K562 (cell line): ENCODE results near the gene CTBS. TPM values are rescaled to one million over a fixed set of nuclear protein-coding genes. Genes with fewer than 3 reads are reported as not detected.

Experiments used
- GATA2 ChIP-seq: sonication (generic); formaldehyde crosslinking; IDR thresholded peaks from 2 replicates; pipeline ENCODE4 v1.4.0; 2020; ENCODE audit warnings: mild to moderate bottlenecking, missing genetic modification reagents
- MBD2 ChIP-seq: sonication (generic); IDR thresholded peaks from 2 replicates; pipeline ENCODE4 v1.6.1; 2016; ENCODE audit warnings: low read depth, borderline replicate concordance
- NEUROD1 ChIP-seq: fragments of 150-350 bp; IDR thresholded peaks from 2 replicates; pipeline ENCODE4 v1.6.1; 2014; ENCODE audit warnings: borderline replicate concordance, low read length, low read depth; ENCODE audit not compliant: partially characterized antibody
- NFIC ChIP-seq: fragments of 450-650 bp; IDR thresholded peaks from 2 replicates; pipeline ENCODE4 v1.6.1; 2017; ENCODE audit warnings: mild to moderate bottlenecking, inconsistent platforms
- NFRKB ChIP-seq: fragments of 450-650 bp; IDR thresholded peaks from 2 replicates; pipeline ENCODE4 v1.6.1; 2016; ENCODE audit warnings: low read depth
- RBM14 ChIP-seq: fragments of 200-400 bp; formaldehyde crosslinking; IDR thresholded peaks from 2 replicates; pipeline ENCODE4 v1.6.1; 2018; ENCODE audit warnings: low read depth, mild to moderate bottlenecking, low read length, moderate library complexity, borderline replicate concordance; ENCODE audit not compliant: insufficient read depth
- SMC3 ChIP-seq: conservative IDR thresholded peaks from 2 replicates; pipeline ENCODE4 v1.6.1; 2011; ENCODE audit warnings: low read depth, low read length, improper control_type of control experiment; ENCODE audit not compliant: insufficient read depth
- SNRNP70 ChIP-seq: fragments of 200-400 bp; formaldehyde crosslinking; optimal IDR thresholded peaks from 2 replicates; pipeline ENCODE3; 2017; ENCODE audit warnings: low read depth, low read length
- TSC22D4 ChIP-seq: fragments of 450-650 bp; IDR thresholded peaks from 2 replicates; pipeline ENCODE4 v1.6.1; 2016; ENCODE audit warnings: missing genetic modification characterization, missing biosample characterization, control low read depth
- U2AF2 ChIP-seq: fragments of 200-400 bp; formaldehyde crosslinking; optimal IDR thresholded peaks from 2 replicates; pipeline ENCODE3; 2017; ENCODE audit warnings: low read depth, mild to moderate bottlenecking, low read length
- ZNF408 ChIP-seq: fragments of 250-450 bp; sonication (Bioruptor Pico); IDR thresholded peaks from 2 replicates; pipeline ENCODE4 v1.4.0; 2020; ENCODE audit warnings: low read depth, mild to moderate bottlenecking, moderate library complexity
- ZNF584 ChIP-seq: fragments of 200-800 bp; sonication (Bioruptor generic); IDR thresholded peaks from 2 replicates; pipeline ENCODE4 v1.6.1; 2016; ENCODE audit warnings: low read depth, mild to moderate bottlenecking, missing genetic modification characterization, missing compliant biosample characterization
- ZNF830 ChIP-seq: fragments of 250-450 bp; sonication (Bioruptor Pico); IDR thresholded peaks from 2 replicates; pipeline ENCODE4 v1.5.0; 2021; ENCODE audit warnings: mild to moderate bottlenecking
- polyA plus RNA-seq, 8 experiments: library from polyadenylated mRNA; depleted of rRNA in 4 of 8; stranded (reverse) in 5 of 8; unstranded in 3 of 8; fragments of >200 nt; fragmentation: Nextera tagmentation in 2 of 8; fragmentation: Illumina TruSeq in 1 of 8; extraction: Ambion mirVana in 2 of 8; extraction: Trizol in 1 of 8; gene quantifications; 2 replicates each; pipeline versions ENCODE4 v1.2.1 to v1.2.3, GENCODE V29; 2011 to 2014; ENCODE audit warnings: inconsistent platforms in 1 of 8, missing spikeins in 1 of 8
- total RNA-seq, 7 experiments: library from RNA; depleted of rRNA in 6 of 7; stranded (reverse); fragments of >200 nt in 6 of 7; fragmentation: Illumina TruSeq in 2 of 7; extraction: Trizol in 2 of 7; gene quantifications; 2 replicates each; pipeline versions ENCODE4 v1.2.1 to v1.2.3, GENCODE V29; 2011 to 2021; ENCODE audit warnings: low replicate concordance in 1 of 7
- TF ChIP-seq, protein P1 (sequence below): fragments of 450-650 bp; IDR thresholded peaks from 2 replicates; pipeline ENCODE4 v1.6.1; 2016; ENCODE audit warnings: mild to moderate bottlenecking, moderate library complexity
- TF ChIP-seq, protein P2 (sequence below): fragments of 250-450 bp; sonication (Bioruptor Pico); IDR thresholded peaks from 2 replicates; pipeline ENCODE4 v1.4.0; 2020; ENCODE audit warnings: borderline replicate concordance

Gene CTBS
- total and polyA plus RNA-seq, 9 of the 15 experiments (the other 6 are each of a cell fraction or from before 2014, with no cell fraction given), result 3.0 to 19.8 (median 9.9) TPM

DNA sequence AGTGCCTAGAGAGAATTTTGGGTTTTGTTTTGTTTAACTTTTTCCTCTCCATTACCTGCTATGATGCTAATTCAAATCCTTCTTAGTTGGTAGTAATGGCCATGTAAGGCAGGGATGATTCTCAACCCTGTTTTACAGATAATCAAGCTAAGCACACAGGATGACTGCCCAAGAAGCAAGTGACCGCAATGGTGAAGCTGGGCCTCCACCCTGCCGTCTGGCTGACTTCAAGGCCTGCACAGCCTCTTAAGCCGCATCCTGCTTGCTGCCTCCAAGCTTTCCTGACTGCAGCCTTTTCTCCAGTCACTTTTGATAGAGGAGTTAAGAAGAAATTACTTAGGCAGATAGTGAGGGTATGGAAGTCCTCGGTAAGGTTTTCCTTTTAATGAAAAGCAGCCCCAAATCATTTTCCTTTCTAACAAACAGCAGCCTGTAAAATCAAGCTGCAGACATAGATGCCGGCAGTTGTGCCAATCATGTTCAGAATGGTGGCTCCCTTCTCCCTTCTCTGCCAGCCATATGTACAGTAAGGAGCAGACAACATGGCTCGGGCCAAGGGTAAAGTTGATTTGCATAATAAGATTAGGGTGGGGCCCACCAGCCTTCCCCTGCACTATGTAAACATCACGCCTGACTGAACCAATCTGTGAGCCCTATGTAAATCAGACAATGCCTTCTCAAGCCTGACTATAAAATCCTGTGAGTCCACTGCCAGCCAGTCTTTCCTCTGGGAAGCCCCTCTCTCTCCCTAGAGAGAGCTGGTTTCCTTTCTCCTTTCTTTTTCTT, 8.8 kb upstream of the CTBS start (continued):
- TF ChIP-seq SNRNP70, result no peak
- TF ChIP-seq MBD2, result no peak
- TF ChIP-seq ZNF830 (CRISPR knock-in tag), result no peak
- TF ChIP-seq, protein P1, sequence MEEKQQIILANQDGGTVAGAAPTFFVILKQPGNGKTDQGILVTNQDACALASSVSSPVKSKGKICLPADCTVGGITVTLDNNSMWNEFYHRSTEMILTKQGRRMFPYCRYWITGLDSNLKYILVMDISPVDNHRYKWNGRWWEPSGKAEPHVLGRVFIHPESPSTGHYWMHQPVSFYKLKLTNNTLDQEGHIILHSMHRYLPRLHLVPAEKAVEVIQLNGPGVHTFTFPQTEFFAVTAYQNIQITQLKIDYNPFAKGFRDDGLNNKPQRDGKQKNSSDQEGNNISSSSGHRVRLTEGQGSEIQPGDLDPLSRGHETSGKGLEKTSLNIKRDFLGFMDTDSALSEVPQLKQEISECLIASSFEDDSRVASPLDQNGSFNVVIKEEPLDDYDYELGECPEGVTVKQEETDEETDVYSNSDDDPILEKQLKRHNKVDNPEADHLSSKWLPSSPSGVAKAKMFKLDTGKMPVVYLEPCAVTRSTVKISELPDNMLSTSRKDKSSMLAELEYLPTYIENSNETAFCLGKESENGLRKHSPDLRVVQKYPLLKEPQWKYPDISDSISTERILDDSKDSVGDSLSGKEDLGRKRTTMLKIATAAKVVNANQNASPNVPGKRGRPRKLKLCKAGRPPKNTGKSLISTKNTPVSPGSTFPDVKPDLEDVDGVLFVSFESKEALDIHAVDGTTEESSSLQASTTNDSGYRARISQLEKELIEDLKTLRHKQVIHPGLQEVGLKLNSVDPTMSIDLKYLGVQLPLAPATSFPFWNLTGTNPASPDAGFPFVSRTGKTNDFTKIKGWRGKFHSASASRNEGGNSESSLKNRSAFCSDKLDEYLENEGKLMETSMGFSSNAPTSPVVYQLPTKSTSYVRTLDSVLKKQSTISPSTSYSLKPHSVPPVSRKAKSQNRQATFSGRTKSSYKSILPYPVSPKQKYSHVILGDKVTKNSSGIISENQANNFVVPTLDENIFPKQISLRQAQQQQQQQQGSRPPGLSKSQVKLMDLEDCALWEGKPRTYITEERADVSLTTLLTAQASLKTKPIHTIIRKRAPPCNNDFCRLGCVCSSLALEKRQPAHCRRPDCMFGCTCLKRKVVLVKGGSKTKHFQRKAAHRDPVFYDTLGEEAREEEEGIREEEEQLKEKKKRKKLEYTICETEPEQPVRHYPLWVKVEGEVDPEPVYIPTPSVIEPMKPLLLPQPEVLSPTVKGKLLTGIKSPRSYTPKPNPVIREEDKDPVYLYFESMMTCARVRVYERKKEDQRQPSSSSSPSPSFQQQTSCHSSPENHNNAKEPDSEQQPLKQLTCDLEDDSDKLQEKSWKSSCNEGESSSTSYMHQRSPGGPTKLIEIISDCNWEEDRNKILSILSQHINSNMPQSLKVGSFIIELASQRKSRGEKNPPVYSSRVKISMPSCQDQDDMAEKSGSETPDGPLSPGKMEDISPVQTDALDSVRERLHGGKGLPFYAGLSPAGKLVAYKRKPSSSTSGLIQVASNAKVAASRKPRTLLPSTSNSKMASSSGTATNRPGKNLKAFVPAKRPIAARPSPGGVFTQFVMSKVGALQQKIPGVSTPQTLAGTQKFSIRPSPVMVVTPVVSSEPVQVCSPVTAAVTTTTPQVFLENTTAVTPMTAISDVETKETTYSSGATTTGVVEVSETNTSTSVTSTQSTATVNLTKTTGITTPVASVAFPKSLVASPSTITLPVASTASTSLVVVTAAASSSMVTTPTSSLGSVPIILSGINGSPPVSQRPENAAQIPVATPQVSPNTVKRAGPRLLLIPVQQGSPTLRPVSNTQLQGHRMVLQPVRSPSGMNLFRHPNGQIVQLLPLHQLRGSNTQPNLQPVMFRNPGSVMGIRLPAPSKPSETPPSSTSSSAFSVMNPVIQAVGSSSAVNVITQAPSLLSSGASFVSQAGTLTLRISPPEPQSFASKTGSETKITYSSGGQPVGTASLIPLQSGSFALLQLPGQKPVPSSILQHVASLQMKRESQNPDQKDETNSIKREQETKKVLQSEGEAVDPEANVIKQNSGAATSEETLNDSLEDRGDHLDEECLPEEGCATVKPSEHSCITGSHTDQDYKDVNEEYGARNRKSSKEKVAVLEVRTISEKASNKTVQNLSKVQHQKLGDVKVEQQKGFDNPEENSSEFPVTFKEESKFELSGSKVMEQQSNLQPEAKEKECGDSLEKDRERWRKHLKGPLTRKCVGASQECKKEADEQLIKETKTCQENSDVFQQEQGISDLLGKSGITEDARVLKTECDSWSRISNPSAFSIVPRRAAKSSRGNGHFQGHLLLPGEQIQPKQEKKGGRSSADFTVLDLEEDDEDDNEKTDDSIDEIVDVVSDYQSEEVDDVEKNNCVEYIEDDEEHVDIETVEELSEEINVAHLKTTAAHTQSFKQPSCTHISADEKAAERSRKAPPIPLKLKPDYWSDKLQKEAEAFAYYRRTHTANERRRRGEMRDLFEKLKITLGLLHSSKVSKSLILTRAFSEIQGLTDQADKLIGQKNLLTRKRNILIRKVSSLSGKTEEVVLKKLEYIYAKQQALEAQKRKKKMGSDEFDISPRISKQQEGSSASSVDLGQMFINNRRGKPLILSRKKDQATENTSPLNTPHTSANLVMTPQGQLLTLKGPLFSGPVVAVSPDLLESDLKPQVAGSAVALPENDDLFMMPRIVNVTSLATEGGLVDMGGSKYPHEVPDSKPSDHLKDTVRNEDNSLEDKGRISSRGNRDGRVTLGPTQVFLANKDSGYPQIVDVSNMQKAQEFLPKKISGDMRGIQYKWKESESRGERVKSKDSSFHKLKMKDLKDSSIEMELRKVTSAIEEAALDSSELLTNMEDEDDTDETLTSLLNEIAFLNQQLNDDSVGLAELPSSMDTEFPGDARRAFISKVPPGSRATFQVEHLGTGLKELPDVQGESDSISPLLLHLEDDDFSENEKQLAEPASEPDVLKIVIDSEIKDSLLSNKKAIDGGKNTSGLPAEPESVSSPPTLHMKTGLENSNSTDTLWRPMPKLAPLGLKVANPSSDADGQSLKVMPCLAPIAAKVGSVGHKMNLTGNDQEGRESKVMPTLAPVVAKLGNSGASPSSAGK, result no peak
- peak; percentile 65; the same call in 1 of the 2 replicates for TF ChIP-seq ZNF584 (CRISPR knock-in tag)
- 0 out of 2 replicates have a peak, but pooled peaks have one; percentile 27 for TF ChIP-seq NFRKB
- TF ChIP-seq, protein P2, sequence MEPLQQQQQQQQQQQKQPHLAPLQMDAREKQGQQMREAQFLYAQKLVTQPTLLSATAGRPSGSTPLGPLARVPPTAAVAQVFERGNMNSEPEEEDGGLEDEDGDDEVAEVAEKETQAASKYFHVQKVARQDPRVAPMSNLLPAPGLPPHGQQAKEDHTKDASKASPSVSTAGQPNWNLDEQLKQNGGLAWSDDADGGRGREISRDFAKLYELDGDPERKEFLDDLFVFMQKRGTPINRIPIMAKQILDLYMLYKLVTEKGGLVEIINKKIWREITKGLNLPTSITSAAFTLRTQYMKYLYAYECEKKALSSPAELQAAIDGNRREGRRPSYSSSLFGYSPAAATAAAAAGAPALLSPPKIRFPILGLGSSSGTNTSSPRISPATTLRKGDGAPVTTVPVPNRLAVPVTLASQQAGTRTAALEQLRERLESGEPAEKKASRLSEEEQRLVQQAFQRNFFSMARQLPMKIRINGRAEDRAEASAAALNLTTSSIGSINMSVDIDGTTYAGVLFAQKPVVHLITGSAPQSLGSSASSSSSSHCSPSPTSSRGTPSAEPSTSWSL (CRISPR knock-in tag), result no peak
- no peak for TF ChIP-seq GATA2
- no peak for TF ChIP-seq ZNF408 (CRISPR knock-in tag)
- TF ChIP-seq SMC3, result no peak
- no peak for TF ChIP-seq TSC22D4
- no peak for TF ChIP-seq RBM14
- no peak for TF ChIP-seq NFIC
- TF ChIP-seq U2AF2, result no peak
- TF ChIP-seq NEUROD1, result no peak
